Stomach (tissue), 9 donors: ENCODE data around the gene EXOC2. TPM values are rescaled to one million over a fixed set of nuclear protein-coding genes. Genes with fewer than 3 reads are reported as not detected.

ENCODE experiments used
- DNase-seq, 2 donors: peaks; one replicate each; pipeline versions ENCODE4 v3.0.0 to v3.0.0-alpha.2; 2013 to 2019
- H3K27ac ChIP-seq, 5 donors: fragments of 200-600 bp in 4 of 5; sonication (generic) in 4 of 5; one replicate each; pipeline ENCODE4 v1.5.1; 2013 to 2019; ENCODE audit warnings: mild to moderate bottlenecking in 1 of 5, moderate library complexity in 1 of 5
- H3K27me3 ChIP-seq, 3 donors: fragments of 200-600 bp; sonication (generic); one replicate each; pipeline ENCODE4 v1.5.1; 2017 to 2019; ENCODE audit warnings: mixed run types in 1 of 3
- H3K36me3 ChIP-seq, 4 donors: fragments of 200-600 bp; sonication (generic); 1 replicate in 3 of 4; 2 replicates in 1 of 4; pipeline ENCODE4 v1.5.1; 2016 to 2019
- H3K4me1 ChIP-seq, 4 donors: fragments of 200-600 bp; sonication (generic); one replicate each; pipeline ENCODE4 v1.5.1; 2016 to 2019
- H3K4me3 ChIP-seq, 4 donors: fragments of 200-600 bp; sonication (generic) in 3 of 4; one replicate each; pipeline ENCODE4 v1.5.1; 2016 to 2019; ENCODE audit warnings: mild to moderate bottlenecking in 1 of 4
- H3K9me3 ChIP-seq, 4 donors: fragments of 200-600 bp; sonication (generic); one replicate each; pipeline ENCODE4 v1.5.1; 2016 to 2019
- EP300 ChIP-seq: sonication (generic); formaldehyde crosslinking; IDR thresholded peaks from one replicate; pipeline ENCODE4 v1.6.1; 2017; ENCODE audit warnings: antibody characterized with exemption
- POLR2A ChIP-seq, 4 donors: fragments of 450-650 bp; IDR thresholded peaks; one replicate each; pipeline ENCODE4 v1.6.1; 2016; ENCODE audit warnings: antibody characterized with exemption in 4 of 4, control low read depth in 2 of 4, mild to moderate bottlenecking in 1 of 4, moderate library complexity in 1 of 4
- POLR2AphosphoS5 ChIP-seq, 3 donors: sonication (generic); formaldehyde crosslinking; IDR thresholded peaks; one replicate each; pipeline ENCODE4 v1.6.1; 2016; ENCODE audit warnings: antibody characterized with exemption in 3 of 3
- WGBS, 5 donors: extraction: QIAGEN DNeasy Blood & Tissue Kit in 3 of 5; methylation state at CpG; one replicate each; pipeline versions ENCODE4 v1.1.5 to v1.1.7; 2013 to 2018; 5-methylcytosine and 5-hydroxymethylcytosine counted together
- intact Hi-C: fragments of 100-400 bp; cut with DNase I; formaldehyde crosslinking; loops from one replicate; pipeline ENCODE4 v1.15.1; 2023; ENCODE audit warnings: low total_unique reads
- polyA plus RNA-seq, 3 donors: library from polyadenylated mRNA; stranded (reverse); fragments of 200-250 nt; gene quantifications; one replicate each; pipeline ENCODE4 v1.2.3, GENCODE V29; 2013
- total RNA-seq, 5 donors: library from RNA; depleted of rRNA; stranded (reverse); fragments of >200 nt; gene quantifications; one replicate each; pipeline versions ENCODE4 v1.1.0 to v1.2.3, GENCODE V29; 2014 to 2016
- TF ChIP-seq, protein P1 (sequence below), 7 experiments: fragments of 450-650 bp in 4 of 7; fragments of 200-600 bp in 3 of 7; sonication (generic) in 3 of 7; IDR thresholded peaks; one replicate each; pipeline ENCODE4 v1.5.1; 2016 to 2019; ENCODE audit warnings: antibody characterized with exemption in 7 of 7, control low read depth in 2 of 7, mild to moderate bottlenecking in 1 of 7
- donor health status: healthy with polysubstance abuse.
- donor health status: Bipolar disorder and iron deficiency.
- donor health status: healthy.

Gene EXOC2
- total and polyA plus RNA-seq, 8 donors = 5.3 to 39.7 (median 13.8) TPM

DNA sequence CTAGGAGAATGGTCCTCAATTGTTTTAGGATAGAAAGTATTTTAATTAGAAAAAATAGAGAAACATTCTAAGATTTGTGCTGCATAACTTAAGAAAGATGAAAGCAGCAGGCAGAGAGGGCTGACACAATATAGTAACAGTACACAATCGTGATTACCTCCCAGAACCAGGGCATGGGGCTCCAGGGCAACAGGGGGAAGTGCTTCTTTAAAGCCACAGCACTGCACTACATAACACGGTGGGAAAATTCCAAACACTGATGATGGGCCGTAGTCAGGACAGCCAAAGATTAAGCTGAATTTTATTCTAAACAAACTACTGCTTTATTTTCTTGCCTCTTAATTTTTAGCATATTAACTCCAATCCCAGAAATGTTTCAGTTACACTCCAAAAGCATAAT is 14.4 kb downstream of the EXOC2 start:
- DNase-seq = no peak
- intact Hi-C loops = no loop called here
- Histone ChIP-seq H3K4me1 (peaks cover 0 to 34% (median 17%) of the 10 kb centered on the region in 4 donors), H3K9me3 (no peaks in the 10 kb centered on the region), H3K36me3 (no peaks in the 10 kb centered on the region), H3K4me3 (no peak overlapping the region), H3K27me3 (no peaks in the 10 kb centered on the region), H3K27ac (no peak overlapping the region)
- TF ChIP-seq, protein P1, sequence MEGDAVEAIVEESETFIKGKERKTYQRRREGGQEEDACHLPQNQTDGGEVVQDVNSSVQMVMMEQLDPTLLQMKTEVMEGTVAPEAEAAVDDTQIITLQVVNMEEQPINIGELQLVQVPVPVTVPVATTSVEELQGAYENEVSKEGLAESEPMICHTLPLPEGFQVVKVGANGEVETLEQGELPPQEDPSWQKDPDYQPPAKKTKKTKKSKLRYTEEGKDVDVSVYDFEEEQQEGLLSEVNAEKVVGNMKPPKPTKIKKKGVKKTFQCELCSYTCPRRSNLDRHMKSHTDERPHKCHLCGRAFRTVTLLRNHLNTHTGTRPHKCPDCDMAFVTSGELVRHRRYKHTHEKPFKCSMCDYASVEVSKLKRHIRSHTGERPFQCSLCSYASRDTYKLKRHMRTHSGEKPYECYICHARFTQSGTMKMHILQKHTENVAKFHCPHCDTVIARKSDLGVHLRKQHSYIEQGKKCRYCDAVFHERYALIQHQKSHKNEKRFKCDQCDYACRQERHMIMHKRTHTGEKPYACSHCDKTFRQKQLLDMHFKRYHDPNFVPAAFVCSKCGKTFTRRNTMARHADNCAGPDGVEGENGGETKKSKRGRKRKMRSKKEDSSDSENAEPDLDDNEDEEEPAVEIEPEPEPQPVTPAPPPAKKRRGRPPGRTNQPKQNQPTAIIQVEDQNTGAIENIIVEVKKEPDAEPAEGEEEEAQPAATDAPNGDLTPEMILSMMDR (IDR thresholded peaks at IDR 0.05) = no peak
- no peak for TF ChIP-seq EP300
- no peak for TF ChIP-seq POLR2AphosphoS5 (IDR thresholded peaks at IDR 0.05)
- TF ChIP-seq POLR2A (IDR thresholded peaks at IDR 0.05) = no peak
- 51 to 70% (median 63%) methylated on average over 3 of the region's 3 CpGs for WGBS, 5 donors

DNA sequence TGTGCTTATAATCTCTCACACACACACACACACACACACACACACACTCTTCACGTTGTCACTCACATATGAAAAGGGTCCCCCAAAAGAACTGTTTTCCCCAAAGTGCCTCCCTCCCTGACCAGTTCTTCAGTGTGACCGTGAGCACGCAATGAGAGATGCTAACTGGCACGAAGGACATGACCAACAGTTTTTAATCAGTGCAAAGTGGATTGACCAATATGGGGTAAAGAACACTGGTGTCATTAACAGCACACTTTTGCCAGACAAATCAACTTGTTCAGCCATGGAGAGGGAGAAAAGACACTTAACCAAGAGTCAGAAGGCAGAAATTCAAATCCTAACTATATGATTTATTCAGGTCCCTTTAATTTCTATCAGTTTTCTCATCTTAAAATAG is 15.0 kb downstream of the EXOC2 start:
- Histone ChIP-seq H3K36me3 (no peaks in the 10 kb centered on the region), H3K9me3 (no peaks in the 10 kb centered on the region), H3K4me1 (peaks cover 0 to 34% (median 14%) of the 10 kb centered on the region in 4 donors), H3K27me3 (no peaks in the 10 kb centered on the region), H3K4me3 (no peak overlapping the region), H3K27ac (no peak overlapping the region)
- TF ChIP-seq POLR2A (IDR thresholded peaks at IDR 0.05) = no peak
- TF ChIP-seq, protein P1 (IDR thresholded peaks at IDR 0.05) = no peak
- no peak for TF ChIP-seq POLR2AphosphoS5 (IDR thresholded peaks at IDR 0.05)
- TF ChIP-seq EP300 = no peak
- no peak for DNase-seq
- intact Hi-C loops = no loop called here
- WGBS, 5 donors = 95 to 98% (median 96%) methylated on average over 4 of the region's 4 CpGs

DNA sequence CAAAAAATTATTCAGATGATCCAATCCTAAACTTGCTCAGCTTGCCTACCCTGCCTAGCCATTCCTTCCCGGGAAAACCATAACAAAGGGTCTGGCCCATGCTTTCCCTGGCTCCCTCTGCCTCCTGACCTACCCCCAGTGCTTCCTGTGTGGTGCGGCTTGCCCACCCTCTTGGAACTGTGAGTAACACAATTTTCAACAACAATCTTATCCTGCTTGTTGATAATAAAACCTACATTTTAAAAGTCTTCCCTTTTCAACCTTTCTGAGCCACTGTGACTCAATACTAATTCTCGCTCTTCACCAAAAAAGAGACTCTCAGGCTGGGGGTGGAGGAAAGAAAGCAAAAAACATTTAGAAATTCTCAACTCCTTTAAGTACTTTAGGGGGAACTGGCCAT is 18.0 kb downstream of the EXOC2 start:
- no peaks in the 10 kb centered on the region for H3K36me3 ChIP-seq
- H3K9me3 ChIP-seq = no peaks in the 10 kb centered on the region
- TF ChIP-seq EP300 = no peak
- no peak for TF ChIP-seq POLR2A (IDR thresholded peaks at IDR 0.05)
- no peak for TF ChIP-seq POLR2AphosphoS5 (IDR thresholded peaks at IDR 0.05)
- TF ChIP-seq, protein P1 (IDR thresholded peaks at IDR 0.05) = no peak
- peaks cover 0 to 17% (median 9%) of the 10 kb centered on the region in 4 donors for H3K4me1 ChIP-seq
- DNase-seq = no peak
- H3K27ac ChIP-seq = no peak overlapping the region
- no peaks in the 10 kb centered on the region for H3K27me3 ChIP-seq
- WGBS, 5 donors = 72 to 82% (median 76%) methylated on average over 3 of the region's 3 CpGs
- intact Hi-C loops = no loop called here
- no peak overlapping the region for H3K4me3 ChIP-seq

DNA sequence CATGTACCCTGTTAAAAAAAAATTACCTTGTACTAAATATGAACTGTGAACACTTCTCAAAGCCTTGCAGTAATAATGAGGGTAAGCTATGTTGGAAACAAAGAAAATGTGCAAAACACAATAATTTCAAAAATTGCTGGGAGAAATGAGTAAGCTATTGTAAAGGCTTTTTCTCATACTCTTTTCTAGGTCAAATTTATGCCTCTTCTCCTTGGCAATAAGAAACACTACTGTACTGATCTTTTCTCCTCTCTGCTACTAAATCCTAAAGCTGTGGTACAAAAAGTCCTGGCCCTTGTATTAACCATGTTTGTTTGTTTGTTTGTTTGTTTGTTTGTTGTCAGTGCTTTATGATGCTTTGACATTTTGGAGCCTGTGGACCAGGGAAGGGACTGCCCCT is 18.5 kb downstream of the EXOC2 start:
- intact Hi-C loops = no loop called here
- Histone ChIP-seq H3K27me3 (no peaks in the 10 kb centered on the region), H3K4me1 (peaks cover 0 to 17% (median 9%) of the 10 kb centered on the region in 4 donors), H3K9me3 (no peaks in the 10 kb centered on the region), H3K4me3 (no peak overlapping the region), H3K27ac (no peak overlapping the region), H3K36me3 (peaks cover 0 to 3% (median 1%) of the 10 kb centered on the region in 4 donors)
- DNase-seq = no peak
- TF ChIP-seq, protein P1 (IDR thresholded peaks at IDR 0.05) = no peak
- TF ChIP-seq POLR2A (IDR thresholded peaks at IDR 0.05) = no peak
- TF ChIP-seq POLR2AphosphoS5 (IDR thresholded peaks at IDR 0.05) = no peak
- no peak for TF ChIP-seq EP300
